CMK (cell line): ENCODE data around the gene NNT.
"Not testable (repeated sequence)": the region's sequence is repeated elsewhere in the genome, so short reads cannot be mapped to it uniquely, and the experiment has no call there.

Experiments
- DNase-seq: peaks from one replicate; pipeline ENCODE4 v3.0.0-alpha.2; 2010; ENCODE audit warnings: low read depth

NNT gene

DNA sequence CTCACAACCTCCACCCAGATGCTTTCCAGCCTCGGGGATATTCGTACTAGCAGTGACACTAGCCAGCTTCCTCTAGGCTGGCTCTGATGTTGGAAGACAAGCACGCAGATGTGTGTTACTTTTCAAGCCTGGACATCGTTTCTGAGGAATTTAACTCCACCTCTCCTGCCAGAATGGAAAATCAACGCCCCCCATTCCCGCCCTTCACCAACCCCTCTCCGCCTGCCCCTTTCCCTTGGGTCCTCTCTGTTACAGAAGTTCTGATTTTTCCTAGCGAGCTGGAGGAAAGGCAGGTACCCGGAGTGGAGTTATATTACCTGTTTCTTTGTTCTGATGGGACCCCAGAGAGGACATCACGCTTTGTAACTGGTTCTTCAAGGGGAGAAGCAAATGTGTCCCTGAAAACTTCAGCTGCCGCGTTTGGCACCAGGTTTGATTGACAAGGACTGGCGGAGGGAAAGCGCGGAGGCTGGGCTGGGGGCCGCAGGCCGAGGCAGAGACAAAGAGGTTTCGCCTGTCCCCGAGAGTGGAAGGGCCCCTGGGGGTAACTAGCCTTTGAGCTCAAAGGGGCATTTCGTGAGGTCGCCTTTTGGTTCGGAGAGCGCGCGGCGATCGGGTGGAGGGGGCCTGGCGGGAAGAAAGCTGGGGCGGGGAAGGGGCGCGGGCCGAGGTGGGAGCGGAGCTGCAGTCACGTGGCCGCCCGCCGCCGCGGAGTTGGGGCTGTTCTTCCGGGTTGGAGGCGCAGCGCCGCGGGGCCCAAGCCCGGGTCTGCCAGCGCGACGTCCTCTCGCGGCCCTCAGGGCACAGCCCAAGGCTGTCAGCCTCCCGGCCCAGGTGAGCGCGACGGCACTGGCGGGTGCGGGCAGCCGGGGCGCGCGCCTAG lies at the start of gene NNT:
Gene NNT, plus strand, starts transcription at position 720 of the 883 bp plus-strand sequence. CDS start 6,016 bp downstream, outside the sequence.
- peak; percentile 45 for DNase-seq

DNA sequence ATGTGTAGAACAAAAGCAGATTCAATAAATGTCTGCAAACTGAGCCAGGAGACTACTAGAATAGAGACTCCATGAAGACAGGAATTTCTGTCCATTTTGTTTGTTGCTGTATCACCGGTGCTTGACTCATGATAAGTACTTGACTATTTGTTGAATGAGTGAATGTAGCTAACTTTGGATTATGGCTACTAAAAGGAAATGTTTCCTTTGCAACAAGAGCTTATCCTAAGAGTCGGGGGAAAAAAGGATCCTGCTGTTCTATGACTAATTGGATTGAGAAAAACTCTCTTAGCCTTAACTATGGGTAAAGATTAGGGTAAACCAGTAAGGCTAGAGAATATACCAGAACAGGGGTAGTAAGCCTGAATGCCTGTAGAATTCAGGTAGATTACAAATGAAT lies 49.6 kb upstream of the NNT start:
- no peak for DNase-seq

DNA sequence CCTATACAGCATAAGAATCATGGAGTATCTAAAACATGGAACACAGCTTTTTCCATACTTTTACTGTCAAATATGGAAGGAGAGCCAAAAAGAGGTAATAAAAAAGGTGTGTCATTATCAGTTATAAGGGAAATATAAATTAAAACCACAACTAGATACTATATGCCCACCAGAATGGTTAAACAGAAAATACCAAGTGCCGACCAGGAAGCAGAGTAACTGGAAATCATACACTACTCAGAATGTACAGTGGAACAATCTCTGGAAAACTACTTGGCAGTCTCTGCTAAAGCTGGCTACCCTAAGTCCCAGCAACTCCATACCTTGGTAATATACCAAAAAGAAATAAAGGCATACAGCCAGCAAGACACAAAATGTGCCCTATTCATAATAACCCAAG lies 48.5 kb upstream of the NNT start:
- no peak for DNase-seq

DNA sequence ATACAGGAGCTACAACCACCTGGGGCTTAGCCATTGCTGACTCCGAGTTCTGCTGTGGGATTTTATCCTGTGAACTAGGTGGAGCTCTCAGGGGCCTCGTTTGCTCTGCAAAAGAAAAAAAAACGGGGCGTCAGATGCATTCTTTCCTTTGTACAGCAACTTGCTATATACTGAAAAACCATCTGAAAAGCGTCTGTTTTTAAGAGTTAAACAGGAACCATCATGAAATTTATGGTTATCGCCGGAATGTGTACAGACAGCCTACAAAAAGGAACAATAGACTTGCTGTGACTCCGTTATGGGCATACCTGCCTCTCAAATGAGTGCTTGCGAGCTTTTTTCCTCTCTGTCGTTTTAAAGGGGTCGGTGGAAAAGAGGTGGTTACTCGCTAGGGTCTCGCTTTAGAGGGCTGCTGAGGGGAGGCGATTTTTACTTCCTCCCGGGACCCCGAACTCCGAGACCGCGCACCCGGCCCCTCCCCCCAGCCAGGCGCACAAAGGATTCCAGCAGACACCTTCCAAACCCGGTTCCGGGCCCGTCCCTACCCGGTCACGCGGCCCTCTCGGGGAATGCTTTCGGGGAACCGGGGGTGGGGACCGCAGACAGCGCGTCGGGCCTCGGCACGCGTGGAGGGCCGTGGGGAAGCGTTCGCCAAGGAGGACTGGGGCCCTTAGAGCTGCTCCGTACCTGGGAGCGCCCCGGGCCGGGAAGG lies 46.9 kb upstream of the NNT start:
- DNase-seq = no peak

DNA sequence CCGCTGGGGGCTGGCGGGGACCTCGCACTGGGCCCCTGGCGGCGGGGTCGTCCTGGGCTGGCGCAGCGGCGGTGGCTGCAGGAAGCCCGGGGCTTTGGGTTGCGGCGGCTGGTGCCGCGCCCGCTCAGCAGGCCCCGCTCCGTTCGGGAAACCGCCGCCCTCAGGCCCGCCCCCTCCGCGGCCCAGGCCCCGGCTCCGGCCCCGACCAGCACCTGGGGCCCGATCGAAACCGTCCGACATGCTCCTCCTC lies 46.4 kb upstream of the NNT start:
- DNase-seq = not testable (repeated sequence)

DNA sequence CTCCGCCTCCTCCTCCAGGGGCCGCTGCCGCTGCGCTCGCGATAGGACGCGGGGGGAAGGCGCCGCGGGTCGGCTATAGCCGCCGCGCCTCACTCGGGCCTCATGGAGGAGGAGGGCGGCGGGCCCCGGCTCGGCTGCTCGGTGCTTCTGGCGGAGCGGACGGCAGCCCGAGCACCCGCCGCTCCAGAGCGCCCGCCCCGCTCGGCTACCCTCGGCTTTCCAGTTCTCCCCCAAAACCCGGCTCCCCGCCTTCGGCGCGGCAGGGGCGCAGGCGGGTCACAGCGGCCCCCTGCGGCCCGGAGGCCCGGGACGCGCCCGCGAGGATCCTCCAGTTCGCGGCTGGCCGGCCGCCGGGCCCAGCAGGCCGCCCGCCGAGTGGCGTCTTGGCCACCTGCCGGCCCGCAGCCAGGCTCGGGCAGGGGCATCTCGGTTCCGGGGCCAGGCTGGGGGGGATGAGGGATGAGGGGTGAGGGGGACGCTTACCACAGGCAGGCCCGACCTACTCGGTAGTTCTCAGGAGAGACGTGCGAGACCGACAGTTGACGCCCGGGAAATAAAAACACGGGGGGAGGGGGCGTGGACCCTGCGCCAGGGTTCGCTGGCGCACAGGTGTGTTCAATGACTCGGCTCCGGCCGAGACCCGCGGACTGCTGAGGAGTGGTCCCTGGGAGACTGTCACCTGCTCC lies 46.0 kb upstream of the NNT start, which contains the start of gene PAIP1:
Gene PAIP1, minus strand, starts transcription at position 221 of the 686 bp plus-strand sequence. CDS start 231 bp downstream, outside the sequence.
- DNase-seq = peak; percentile 58

DNA sequence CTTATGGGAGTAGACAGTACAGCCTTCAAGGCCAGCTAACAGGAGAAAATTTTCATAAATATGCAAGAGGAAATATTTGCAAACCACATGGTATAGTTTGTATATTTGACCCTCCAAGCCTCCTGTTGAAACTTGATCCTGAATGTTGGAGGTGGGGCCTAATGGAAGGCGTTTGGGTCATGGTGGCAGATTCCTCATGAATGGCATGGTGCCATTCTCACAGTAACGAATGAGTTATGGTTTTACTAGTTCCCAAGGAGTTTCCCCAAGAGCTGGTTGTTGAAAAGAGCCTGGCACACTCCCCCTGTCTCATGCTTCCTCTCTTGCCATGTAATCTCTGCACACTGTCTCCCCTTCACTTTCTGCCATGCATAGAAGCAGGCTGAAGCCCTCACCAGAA lies 42.9 kb upstream of the NNT start:
- DNase-seq = no peak

DNA sequence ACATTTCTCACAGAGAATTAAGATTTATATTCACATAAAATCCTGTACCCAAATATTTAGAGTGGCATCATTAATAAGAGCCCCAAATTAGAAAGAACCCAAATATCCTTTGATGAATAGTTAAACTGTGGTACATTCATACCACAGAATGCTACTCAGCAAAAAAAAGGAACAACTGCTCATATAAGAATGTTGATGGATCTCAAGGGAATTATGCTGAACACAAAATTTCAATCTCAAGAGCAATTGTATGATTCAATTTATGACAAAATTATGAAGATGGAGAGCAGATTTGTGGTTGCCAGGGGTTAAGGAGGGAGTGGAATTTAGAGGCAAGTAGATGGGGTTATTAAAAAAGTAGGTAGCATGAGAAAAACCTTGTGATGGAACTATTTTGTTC lies 41.6 kb upstream of the NNT start:
- no peak for DNase-seq

DNA sequence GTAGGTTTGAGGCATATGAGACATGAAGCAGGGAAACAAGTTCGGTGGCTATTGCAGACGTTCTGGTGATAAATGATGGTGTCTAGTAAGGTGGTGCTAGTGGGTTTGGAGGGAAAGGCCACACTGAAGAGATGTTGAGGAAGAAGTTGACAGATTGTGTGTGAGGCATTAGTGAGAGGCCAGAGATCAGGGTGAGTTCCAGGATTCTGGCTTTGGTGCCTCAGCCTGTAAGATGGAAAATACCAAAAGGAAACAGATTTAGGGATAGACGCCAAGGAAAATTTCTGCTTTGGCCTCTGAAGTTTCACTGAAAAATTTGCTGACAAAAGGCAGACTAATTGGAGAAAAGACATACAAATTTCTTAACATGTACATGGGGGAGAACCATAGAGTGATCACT lies 39.7 kb upstream of the NNT start:
- no peak for DNase-seq

DNA sequence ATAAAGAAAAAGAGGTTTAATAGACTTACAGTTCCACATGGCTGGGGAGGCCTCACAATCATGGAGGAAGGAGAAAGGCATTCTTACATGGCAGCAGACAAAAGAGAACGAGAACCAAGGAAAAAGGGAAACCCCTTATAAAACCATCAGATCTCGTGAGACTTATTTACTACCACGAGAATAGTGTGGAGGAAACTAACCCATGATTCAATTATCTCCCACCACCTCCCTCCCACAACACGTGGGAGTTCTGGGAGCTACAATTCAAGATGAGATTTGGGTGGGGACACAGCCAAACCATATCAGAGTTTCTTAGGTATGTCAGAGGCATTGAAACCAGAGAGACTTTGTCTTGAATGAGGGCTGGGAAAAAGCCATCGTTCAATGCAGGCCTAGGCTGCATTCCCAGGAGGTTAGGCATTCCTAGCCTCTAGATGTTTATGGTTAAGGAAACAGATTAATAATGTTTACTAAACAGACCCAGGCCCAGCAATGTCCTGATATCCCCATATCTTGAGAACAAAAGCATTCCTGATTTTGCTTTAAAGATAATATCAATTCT lies 38.6 kb upstream of the NNT start:
- no peak for DNase-seq

DNA sequence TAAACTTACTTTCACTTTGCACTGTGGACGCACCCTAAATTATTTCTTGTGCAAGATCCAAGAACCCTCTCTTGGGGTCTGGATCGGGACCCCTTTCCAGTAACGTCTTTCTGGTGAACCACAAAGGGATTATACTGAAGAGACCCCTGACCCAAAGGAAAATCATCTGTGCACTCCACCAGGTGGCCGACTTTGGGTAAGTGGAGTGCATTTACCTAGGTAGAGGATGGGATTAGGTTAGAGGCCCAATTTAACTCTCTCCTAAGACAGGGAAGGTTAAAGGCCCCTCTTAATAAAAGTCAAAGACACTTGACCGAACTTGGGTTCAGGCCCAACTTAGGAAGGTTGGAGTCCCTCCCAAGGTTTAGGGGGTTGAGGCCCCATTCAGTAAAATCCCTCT lies 37.9 kb upstream of the NNT start:
- no peak for DNase-seq

DNA sequence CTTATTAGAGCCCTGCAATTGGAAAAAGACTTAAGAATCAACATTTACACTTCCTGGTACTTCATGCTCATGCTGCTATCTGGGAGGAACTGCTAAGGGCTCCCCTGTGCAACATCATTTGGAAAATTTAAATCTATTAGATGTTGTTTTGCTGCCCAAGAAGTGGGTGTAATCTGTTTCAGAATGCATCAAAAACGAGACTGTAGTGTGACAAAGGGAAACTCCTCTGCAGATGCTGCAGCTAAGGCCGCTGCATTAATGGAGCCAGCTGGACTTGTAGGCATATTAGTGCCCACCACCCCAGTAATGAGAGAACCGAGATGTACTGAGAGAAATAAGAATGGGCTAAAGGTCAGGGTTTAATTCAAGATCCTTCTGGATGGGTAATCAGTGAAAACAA lies 35.0 kb upstream of the NNT start:
- DNase-seq = no peak

DNA sequence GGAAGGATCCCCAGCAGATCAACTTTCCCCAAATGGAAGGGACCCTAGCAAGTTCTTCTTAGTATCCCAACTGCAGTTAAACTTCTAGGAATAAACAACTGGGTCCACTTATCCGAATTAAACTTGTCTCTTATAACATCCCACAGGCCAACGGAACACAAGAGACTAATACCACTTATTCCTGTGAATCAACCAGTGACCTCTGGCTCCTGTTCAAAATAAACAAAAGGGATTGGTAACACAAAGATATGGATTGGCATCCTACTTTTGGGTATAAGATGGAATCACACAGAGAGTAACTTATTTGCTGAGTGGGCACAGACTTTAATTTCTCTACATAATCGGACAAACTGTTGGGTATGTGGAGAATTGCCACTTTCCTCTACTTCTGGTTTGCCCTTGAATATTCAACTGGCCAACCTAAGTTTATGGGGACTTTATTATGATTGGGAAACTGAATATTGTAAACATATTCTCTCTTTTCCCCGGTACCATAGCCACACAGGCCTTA lies 33.7 kb upstream of the NNT start:
- DNase-seq = no peak

DNA sequence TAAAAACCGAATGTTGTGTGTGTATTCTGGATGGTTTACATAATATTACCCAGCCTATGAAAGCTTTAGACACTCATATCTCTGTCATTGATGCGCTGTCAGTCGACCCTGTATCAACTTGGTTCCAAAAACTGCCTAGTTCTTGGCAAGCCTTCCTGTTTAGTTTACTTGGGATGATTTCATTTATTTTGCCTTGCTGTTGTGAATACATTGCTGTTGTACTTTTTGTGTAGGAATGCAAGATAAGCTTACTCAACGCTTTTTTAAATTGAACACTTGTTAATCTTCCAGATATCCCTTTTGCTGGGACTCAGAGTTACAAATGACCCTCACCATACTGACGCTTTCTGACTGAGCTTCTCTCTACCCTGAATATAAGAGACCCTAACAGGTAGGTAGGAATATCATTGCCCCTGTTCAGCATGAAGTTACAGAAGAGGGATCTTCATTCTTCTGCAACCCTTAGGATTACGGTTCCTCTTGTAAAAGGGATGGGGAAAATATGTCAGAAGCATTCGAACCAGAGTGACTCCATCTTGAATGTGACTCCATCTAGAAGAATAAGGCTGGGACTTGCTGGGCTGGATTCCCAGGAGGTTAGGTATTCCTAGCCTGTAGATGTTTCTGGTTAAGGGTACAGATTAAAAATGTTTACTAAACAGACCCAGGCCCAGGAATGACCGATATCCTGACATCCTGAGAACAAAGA lies 32.4 kb upstream of the NNT start:
- no peak for DNase-seq

DNA sequence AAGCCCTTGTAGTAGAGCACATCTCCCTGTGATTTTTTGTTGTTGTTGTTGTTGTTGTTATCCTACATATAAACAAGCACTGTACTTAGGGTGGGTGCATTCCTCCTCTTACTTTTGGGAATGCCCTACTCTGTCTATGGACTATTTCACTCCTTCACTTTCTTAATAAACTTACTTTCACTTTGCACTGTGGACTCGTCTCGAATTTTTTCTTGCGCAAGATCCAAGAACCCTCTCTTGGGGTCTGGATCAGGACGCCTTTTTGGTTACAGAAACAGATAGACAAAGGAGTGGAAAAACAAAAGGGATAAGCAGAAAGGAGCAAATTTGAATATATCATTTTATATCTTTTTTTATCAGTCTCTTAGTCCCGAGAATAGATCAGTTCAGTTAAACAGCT lies 31.7 kb upstream of the NNT start:
- no peak for DNase-seq

DNA sequence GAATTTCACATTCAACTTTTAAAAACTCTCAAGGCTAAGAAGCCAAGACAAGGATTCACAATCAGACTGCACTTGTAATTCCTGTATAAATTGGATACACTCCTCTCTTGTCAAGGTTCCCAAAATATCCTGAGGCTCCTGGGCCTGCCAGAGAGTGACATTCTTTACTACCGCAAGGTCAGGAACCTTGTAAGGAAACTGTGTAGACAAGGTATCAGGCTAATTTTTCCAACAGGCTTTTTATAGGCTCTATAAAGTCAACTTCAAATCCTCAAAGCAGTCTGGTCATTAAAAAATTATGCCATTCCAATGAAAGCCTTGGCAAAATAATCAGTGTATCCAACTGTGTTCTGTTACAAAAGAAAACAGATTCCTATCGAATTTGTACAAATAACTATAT lies 30.6 kb upstream of the NNT start:
- no peak for DNase-seq

DNA sequence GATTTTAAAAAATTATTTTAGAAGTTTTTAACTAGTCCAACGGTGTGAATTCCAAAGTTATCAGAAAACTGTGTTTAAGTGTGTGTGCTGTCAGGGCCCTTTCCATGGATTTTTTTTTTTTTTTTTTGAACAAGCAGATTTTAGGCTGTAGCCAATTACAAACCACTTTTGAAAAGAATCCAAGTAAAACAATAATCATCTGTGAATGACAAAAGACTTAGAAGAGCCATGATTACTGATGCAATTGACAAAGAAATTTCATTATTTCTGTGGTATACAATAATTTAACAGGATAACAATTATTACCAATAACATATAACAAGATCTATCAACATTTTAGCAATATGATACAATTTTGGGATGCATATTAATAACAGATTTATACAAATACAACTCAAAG lies 29.9 kb upstream of the NNT start:
- DNase-seq = no peak

DNA sequence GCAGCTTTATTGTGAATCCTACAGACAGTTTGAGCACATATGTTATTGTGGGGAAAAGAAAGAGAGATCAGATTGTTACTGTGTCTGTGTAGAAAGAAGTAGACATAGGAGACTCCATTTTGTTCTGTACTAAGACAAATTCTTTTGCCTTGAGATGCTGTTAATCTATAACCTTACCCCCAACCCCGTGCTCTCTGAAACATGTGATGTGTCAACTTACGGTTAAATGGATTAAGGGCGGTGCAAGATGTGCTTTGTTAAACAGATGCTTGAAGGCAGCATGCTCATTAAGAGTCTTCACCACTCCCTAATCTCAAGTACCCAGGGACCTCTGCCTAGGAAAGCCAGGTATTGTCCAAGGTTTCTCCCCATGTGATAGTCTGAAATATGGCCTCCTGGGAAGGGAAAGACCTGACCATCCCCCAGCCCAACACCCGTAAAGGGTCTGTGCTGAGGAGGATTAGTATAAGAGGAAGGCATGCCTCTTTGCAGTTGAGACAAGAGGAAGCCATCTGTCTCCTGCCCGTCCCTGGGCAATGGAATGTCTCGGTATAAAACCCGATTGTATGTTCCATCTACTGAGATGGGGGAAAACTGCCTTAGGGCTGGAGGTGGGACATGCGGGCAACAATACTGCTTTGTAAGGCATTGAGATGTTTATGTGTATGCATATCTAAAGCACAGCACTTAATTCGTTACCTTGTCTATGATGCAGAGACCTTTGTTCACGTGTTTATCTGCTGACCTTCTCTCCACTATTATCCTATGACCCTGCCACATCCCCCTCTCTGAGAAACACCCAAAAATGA lies 22.4 kb upstream of the NNT start:
- DNase-seq = not testable (repeated sequence)

DNA sequence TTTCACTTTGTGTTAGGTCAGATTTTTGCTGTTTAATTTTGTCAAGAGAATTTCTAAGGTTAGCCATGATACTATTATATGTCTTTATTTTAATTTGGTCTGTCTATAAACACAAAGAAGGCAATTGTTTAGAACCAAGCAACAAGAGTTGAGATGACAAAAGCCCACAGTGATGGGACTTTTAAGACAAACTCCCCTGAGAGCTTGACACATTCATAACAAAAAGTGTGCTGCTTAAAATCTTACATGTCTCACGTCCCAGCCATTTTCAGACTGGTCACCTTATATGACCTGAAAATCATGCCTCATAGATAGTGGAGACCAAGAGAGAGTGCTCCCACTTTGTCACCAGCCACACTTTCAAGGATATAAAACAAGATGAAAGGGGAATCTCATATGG lies 21.6 kb upstream of the NNT start:
- no peak for DNase-seq

DNA sequence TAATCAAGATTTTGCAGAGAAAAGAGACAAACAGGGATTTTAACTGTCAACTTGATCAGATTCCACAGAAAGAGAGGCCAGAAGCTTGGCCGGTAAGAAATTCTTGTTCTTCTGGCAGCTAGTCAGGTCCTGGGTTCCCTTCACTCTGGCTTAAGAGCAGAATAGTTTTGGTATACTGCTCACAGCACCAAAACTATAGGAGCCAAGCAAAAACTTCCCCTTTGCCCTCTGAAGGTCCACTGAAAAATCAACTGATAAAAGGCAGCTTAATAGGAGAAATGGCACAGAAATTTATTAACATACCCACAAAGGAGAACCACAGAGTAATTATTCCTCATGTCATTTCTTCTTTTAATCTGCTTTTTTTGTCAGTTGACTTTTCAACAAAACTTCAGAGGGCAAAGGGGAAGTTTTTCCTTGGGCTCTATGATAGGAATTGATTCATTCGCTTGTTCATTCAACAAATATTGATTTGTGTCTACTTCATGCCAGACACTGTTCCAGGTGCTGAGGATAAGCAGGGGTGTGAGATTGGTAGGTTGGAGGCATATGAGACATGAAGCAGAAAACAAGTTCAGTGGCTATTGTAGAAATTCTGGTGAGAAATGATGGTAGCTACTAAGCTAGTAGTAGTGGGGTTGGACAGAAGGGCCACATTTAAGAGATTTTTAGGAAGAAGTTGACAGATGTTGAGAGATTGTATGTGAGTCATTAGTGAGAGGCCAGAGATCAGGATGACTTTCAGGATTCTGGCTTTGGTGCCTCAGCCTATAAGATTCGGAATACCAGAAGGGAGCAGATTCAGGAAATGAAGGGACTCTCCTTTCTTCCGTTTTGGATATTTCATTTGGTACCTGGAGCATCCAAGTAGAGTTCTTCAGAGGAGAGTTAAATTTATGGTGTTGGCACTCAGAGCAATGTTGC lies 20.6 kb upstream of the NNT start:
- no peak for DNase-seq
